RCC 7860 (cell line): Measurements from ENCODE around the gene SMIM26.
A peak's percentile ranks its signal among the peaks of the same experiment; 100 is the strongest.
"Not testable (repeated sequence)": the region's sequence is repeated elsewhere in the genome, so short reads cannot be mapped to it uniquely, and the experiment has no call there.

Experiments
- DNase-seq: peaks from one replicate; pipeline ENCODE4 v3.0.0-alpha.2; 2015; ENCODE audit warnings: low spot score
- FAIRE-seq: peaks from 2 replicates; lab custom pipeline; 2012; peaks lifted over from hg19 to GRCh38; lab: Jason Lieb, UNC

SMIM26 gene

GRCh38 chr20:18566892-18567738, at the start of gene SMIM26:
TSS of gene SMIM26 (plus strand) at chr20:18567432. CDS start at chr20:18567479, 47 bp downstream.
- DNase-seq, result peak; percentile 72
- peak; percentile 71 for FAIRE-seq

GRCh38 chr20:18522066-18522465, 45.2 kb upstream of the SMIM26 start:
- not testable (repeated sequence) for FAIRE-seq
- peak; percentile 41 for DNase-seq

- DNase-seq (no peak), FAIRE-seq (no peak)
Observed at GRCh38 chr20:18523066-18523465, 44.2 kb upstream of the SMIM26 start.

- FAIRE-seq (no peak), DNase-seq (peak; percentile 37)
Observed at GRCh38 chr20:18524646-18525045, 42.6 kb upstream of the SMIM26 start.

- DNase-seq, FAIRE-seq: not testable (repeated sequence)
Observed at GRCh38 chr20:18526761-18527160, 40.5 kb upstream of the SMIM26 start.

GRCh38 chr20:18527339-18527738, 39.9 kb upstream of the SMIM26 start:
- DNase-seq, result no peak
- FAIRE-seq, result no peak

GRCh38 chr20:18527836-18528235, 39.4 kb upstream of the SMIM26 start:
- no peak for FAIRE-seq

GRCh38 chr20:18529041-18529440, 38.2 kb upstream of the SMIM26 start:
- no peak for DNase-seq

More at GRCh38 chr20:18527836-18528235, 39.4 kb upstream of the SMIM26 start:
- DNase-seq, result peak; percentile 38

GRCh38 chr20:18532626-18533025, 34.6 kb upstream of the SMIM26 start:
- FAIRE-seq (no peak), DNase-seq (no peak)

More at GRCh38 chr20:18529041-18529440, 38.2 kb upstream of the SMIM26 start:
- no peak for FAIRE-seq

- FAIRE-seq (no peak), DNase-seq (no peak)
Observed at GRCh38 chr20:18533491-18533890, 33.7 kb upstream of the SMIM26 start.

GRCh38 chr20:18533978-18534644, 33.1 kb upstream of the SMIM26 start:
- DNase-seq, result no peak
- no peak for FAIRE-seq

GRCh38 chr20:18537651-18538050, 29.6 kb upstream of the SMIM26 start:
- DNase-seq (no peak), FAIRE-seq (no peak)

GRCh38 chr20:18541741-18542140, 25.5 kb upstream of the SMIM26 start:
- FAIRE-seq, result peak; percentile 98
- DNase-seq, result peak; percentile 81

- FAIRE-seq (peak; percentile 41), DNase-seq (peak; percentile 13)
Observed at GRCh38 chr20:18543216-18543615, 24.0 kb upstream of the SMIM26 start.

- FAIRE-seq (no peak), DNase-seq (no peak)
Observed at GRCh38 chr20:18543932-18544331, 23.3 kb upstream of the SMIM26 start.

- DNase-seq (no peak), FAIRE-seq (no peak)
Observed at GRCh38 chr20:18545566-18545965, 21.7 kb upstream of the SMIM26 start.

GRCh38 chr20:18548465-18548864, 18.8 kb upstream of the SMIM26 start:
- DNase-seq (no peak), FAIRE-seq (no peak)

GRCh38 chr20:18553746-18554145, 13.5 kb upstream of the SMIM26 start:
- DNase-seq, result no peak
- FAIRE-seq, result no peak

GRCh38 chr20:18567739-18568091, 483 bp downstream of the SMIM26 start:
- no peak for DNase-seq
- FAIRE-seq, result no peak

GRCh38 chr20:18571009-18571408, 3.8 kb downstream of the SMIM26 start:
- no peak for DNase-seq
- no peak for FAIRE-seq

- DNase-seq (no peak), FAIRE-seq (no peak)
Observed at GRCh38 chr20:18571578-18571977, 4.3 kb downstream of the SMIM26 start.

GRCh38 chr20:18577942-18578341, 10.7 kb downstream of the SMIM26 start:
- FAIRE-seq, result no peak
- no peak for DNase-seq
